ENCODE data around the gene HSPB9.

DNA sequence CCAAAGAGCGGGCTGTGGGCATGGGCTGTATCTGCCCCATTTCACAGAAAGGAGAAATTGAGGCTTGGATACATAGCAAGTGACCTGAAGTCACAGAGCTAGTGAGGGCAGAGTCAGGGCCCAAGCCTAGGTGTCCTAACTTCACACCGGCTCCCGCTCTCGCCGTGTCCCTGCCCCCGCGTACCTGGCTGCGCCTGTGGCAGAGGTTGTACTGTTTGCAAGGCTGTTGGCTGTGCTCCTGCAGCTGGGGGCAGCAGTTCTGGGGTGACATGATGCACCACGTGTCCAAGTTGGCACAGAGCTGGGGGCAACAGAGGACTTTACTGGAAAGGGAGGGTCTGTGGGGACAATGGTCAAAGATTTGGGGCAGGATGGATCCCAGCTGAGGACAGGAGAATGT, 13.5 kb upstream of the HSPB9 start:
- TF ChIP-seq, protein P1, sequence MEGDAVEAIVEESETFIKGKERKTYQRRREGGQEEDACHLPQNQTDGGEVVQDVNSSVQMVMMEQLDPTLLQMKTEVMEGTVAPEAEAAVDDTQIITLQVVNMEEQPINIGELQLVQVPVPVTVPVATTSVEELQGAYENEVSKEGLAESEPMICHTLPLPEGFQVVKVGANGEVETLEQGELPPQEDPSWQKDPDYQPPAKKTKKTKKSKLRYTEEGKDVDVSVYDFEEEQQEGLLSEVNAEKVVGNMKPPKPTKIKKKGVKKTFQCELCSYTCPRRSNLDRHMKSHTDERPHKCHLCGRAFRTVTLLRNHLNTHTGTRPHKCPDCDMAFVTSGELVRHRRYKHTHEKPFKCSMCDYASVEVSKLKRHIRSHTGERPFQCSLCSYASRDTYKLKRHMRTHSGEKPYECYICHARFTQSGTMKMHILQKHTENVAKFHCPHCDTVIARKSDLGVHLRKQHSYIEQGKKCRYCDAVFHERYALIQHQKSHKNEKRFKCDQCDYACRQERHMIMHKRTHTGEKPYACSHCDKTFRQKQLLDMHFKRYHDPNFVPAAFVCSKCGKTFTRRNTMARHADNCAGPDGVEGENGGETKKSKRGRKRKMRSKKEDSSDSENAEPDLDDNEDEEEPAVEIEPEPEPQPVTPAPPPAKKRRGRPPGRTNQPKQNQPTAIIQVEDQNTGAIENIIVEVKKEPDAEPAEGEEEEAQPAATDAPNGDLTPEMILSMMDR (IDR thresholded peaks at IDR 0.05 in 8 of 11, conservative IDR thresholded peaks at IDR 0.05 in 3 of 11): no peak
- no peak for TF ChIP-seq POLR2A (IDR thresholded peaks at IDR 0.05)
- TF ChIP-seq POLR2AphosphoS5 (IDR thresholded peaks at IDR 0.05): no peak
